Left ventricle myocardium inferior (tissue), 1 donor: ENCODE measurements around the gene OGDH. TPM values are rescaled to one million over a fixed set of nuclear protein-coding genes. Genes with fewer than 3 reads are reported as not detected.

ENCODE experiments used
- DNase-seq: peaks from one replicate; pipeline ENCODE4 v3.0.0-alpha.2; 2020
- H3K27ac ChIP-seq: fragments of 200-600 bp; replicated peaks from 2 replicates; pipeline ENCODE4 v1.8.0; 2021
- H3K27me3 ChIP-seq: fragments of 200-600 bp; 2 replicates; pipeline ENCODE4 v1.8.0; 2021; ENCODE audit warnings: low read depth
- H3K36me3 ChIP-seq: fragments of 200-600 bp; 2 replicates; pipeline ENCODE4 v1.8.0; 2021
- H3K4me1 ChIP-seq: fragments of 200-600 bp; 2 replicates; pipeline ENCODE4 v1.8.0; 2021
- H3K4me3 ChIP-seq: fragments of 200-600 bp; 2 replicates; pipeline ENCODE4 v1.8.0; 2021; ENCODE audit warnings: mild to moderate bottlenecking, moderate library complexity
- H3K9me3 ChIP-seq: fragments of 200-600 bp; replicated peaks from 2 replicates; pipeline ENCODE4 v1.8.0; 2021
- CTCF ChIP-seq: fragments of 200-600 bp; IDR thresholded peaks from 2 replicates; pipeline ENCODE4 v1.8.0; 2021; ENCODE audit warnings: antibody characterized with exemption, mild to moderate bottlenecking, borderline replicate concordance
- intact Hi-C: fragments of 100-400 bp; cut with micrococcal nuclease; formaldehyde crosslinking; loops from one replicate; pipeline ENCODE4 v1.11.0; 2022
- total RNA-seq: library from RNA; stranded (reverse); fragmentation: NEBNext Ultra II Directional; extraction: Animal tissue kit (Norgen Biotek cat#: 25700); gene quantifications from one replicate; pipeline ENCODE4 v1.2.1, GENCODE V29; 2021
- donor health status: DM: no; HTN: yes; CAD: no; lungs with severe emphysema.

OGDH gene
- total RNA-seq, 1 donor from 2014 or later: 677 TPM

- intact Hi-C loops: no loop called here
- Histone ChIP-seq H3K36me3 (peaks cover 63% of the 10 kb centered on the region), H3K4me1 (peaks cover 53% of the 10 kb centered on the region), H3K27ac (peak overlapping the region; percentile 79), H3K27me3 (no peaks in the 10 kb centered on the region), H3K4me3 (no peak overlapping the region), H3K9me3 (no peaks in the 10 kb centered on the region)
- no peak for DNase-seq
- TF ChIP-seq CTCF: no peak
These were observed 67.3 kb downstream of the OGDH start for GRCh38 chr7:44673771-44674170.

- DNase-seq: no peak
- intact Hi-C loops: no loop called here
- Histone ChIP-seq H3K4me3 (no peak overlapping the region), H3K9me3 (no peaks in the 10 kb centered on the region), H3K36me3 (peaks cover 64% of the 10 kb centered on the region), H3K27ac (peak overlapping the region; percentile 30), H3K27me3 (no peaks in the 10 kb centered on the region), H3K4me1 (peaks cover 58% of the 10 kb centered on the region)
- TF ChIP-seq CTCF: no peak
These were observed 68.0 kb downstream of the OGDH start for GRCh38 chr7:44674381-44674780.

GRCh38 chr7:44676776-44677175 lies 70.3 kb downstream of the OGDH start:
- Histone ChIP-seq H3K9me3 (no peaks in the 10 kb centered on the region), H3K27ac (peak overlapping the region; percentile 87), H3K4me1 (peaks cover 48% of the 10 kb centered on the region), H3K36me3 (peaks cover 83% of the 10 kb centered on the region), H3K27me3 (no peaks in the 10 kb centered on the region), H3K4me3 (no peak overlapping the region)
- TF ChIP-seq CTCF: no peak
- no peak for DNase-seq
- intact Hi-C loops: no loop called here

- Histone ChIP-seq H3K9me3 (no peaks in the 10 kb centered on the region), H3K27me3 (no peaks in the 10 kb centered on the region), H3K36me3 (peaks cover 94% of the 10 kb centered on the region), H3K4me3 (no peak overlapping the region), H3K4me1 (peaks cover 49% of the 10 kb centered on the region), H3K27ac (peak overlapping the region; percentile 87)
- intact Hi-C loops: no loop called here
- no peak for TF ChIP-seq CTCF
- DNase-seq: no peak
These were observed 71.7 kb downstream of the OGDH start for GRCh38 chr7:44678101-44678470.

GRCh38 chr7:44678471-44679179 lies 72.2 kb downstream of the OGDH start:
- no peak for TF ChIP-seq CTCF
- Histone ChIP-seq H3K4me3 (no peak overlapping the region), H3K27me3 (no peaks in the 10 kb centered on the region), H3K27ac (peak overlapping the region; percentile 87), H3K9me3 (no peaks in the 10 kb centered on the region), H3K36me3 (peaks cover 94% of the 10 kb centered on the region), H3K4me1 (peaks cover 46% of the 10 kb centered on the region)
- DNase-seq: peak; percentile 65
- intact Hi-C loops: no loop called here
